Uterus (tissue), 4 donors: Measurements from ENCODE around the gene TP53I11. TPM values are rescaled to one million over a fixed set of nuclear protein-coding genes. Genes with fewer than 3 reads are reported as not detected.

ENCODE experiments used
- DNase-seq, 2 donors: peaks; one replicate each; pipeline ENCODE4 v3.0.0-alpha.2; 2019 to 2020
- H3K27ac ChIP-seq, 2 donors: fragments of 200-600 bp; sonication (generic); 1 replicate in 1 of 2; 2 replicates in 1 of 2; pipeline ENCODE4 v1.5.1; 2016 to 2018
- H3K27me3 ChIP-seq, 2 donors: fragments of 200-600 bp; sonication (generic); one replicate each; pipeline ENCODE4 v1.5.1; 2018 to 2019; ENCODE audit warnings: control low read depth in 1 of 2
- H3K36me3 ChIP-seq, 2 donors: fragments of 200-600 bp; sonication (generic); one replicate each; pipeline ENCODE4 v1.5.1; 2019; ENCODE audit warnings: control low read depth in 1 of 2
- H3K4me1 ChIP-seq, 2 donors: fragments of 200-600 bp; sonication (generic); one replicate each; pipeline ENCODE4 v1.5.1; 2018 to 2019; ENCODE audit warnings: control low read depth in 1 of 2
- H3K4me3 ChIP-seq, 2 donors: fragments of 200-600 bp; sonication (generic); 1 replicate in 1 of 2; 2 replicates in 1 of 2; pipeline ENCODE4 v1.5.1; 2018 to 2019; ENCODE audit warnings: mild to moderate bottlenecking in 1 of 2
- H3K9me3 ChIP-seq, 2 donors: fragments of 200-600 bp; sonication (generic); one replicate each; pipeline ENCODE4 v1.5.1; 2019; ENCODE audit warnings: control low read depth in 1 of 2
- POLR2A ChIP-seq, 2 donors: fragments of 450-650 bp; IDR thresholded peaks; one replicate each; pipeline ENCODE4 v1.6.1; 2016; ENCODE audit warnings: antibody characterized with exemption in 2 of 2, mild to moderate bottlenecking in 1 of 2, moderate library complexity in 1 of 2
- intact Hi-C: fragments of 100-400 bp; cut with DNase I; formaldehyde crosslinking; loops from one replicate; pipeline ENCODE4 v1.15.1; 2023; ENCODE audit warnings: low total_unique reads
- total RNA-seq, 4 donors: library from RNA; depleted of rRNA in 3 of 4; stranded (reverse); fragments of >200 nt in 3 of 4; gene quantifications; one replicate each; pipeline versions ENCODE4 v1.1.0 to v1.2.4, GENCODE V29; 2014 to 2023
- TF ChIP-seq, protein P1 (sequence below), 4 experiments: fragments of 200-600 bp in 2 of 4; fragments of 450-650 bp in 2 of 4; sonication (generic) in 2 of 4; IDR thresholded peaks; one replicate each; pipeline ENCODE4 v1.5.1; 2016 to 2019; ENCODE audit warnings: antibody characterized with exemption in 4 of 4, mild to moderate bottlenecking in 2 of 4, moderate library complexity in 1 of 4
- donor health status: DM: yes; HTN: yes; CAD: no.

The TP53I11 gene
- total RNA-seq, 4 donors from 2014 or later: 3.8 to 53.9 (median 17.5) TPM

DNA sequence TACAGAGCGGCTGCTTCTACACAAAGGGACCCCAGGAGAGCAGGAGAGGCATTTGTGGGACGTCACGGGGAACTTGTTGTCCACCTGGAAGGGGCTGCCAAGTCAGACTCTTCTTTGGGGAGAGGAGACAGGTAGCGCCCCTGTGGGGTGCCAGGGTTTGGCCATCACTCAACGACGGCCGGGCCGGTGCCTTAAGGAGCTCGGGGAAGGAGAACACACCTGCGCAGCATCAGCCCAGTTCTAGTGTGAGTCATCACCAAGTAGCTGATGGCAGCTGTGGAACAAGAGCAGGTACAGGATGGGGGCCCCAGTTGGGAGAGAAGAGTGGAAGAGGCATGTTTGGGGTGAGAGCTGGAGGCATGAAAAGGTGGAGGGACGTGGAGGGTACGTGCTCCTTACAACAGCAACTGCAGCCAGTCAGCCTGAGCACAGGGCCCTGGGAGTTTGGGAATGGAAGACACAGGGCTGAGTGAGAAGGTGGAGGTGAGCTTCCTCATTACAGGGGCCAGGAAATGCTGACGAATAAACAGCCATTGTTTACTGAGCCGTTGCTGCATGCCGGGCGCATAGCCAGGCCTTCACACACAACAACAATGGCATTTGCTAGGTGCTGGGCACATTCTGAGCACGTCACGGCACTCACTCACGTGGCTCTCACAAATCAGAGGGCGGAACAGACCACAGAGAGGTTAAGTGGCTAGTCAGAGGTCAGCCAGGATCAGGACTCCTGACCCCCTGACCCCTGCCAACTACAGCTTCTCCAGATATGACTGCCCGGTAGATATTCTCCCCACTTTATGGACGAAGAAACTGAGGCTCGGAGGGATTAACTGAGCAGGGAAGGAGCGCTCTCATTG lies 29.1 kb upstream of the TP53I11 start:
- H3K27me3 ChIP-seq: no peaks in the 10 kb centered on the region
- no peak for DNase-seq
- no peak overlapping the region for H3K27ac ChIP-seq
- H3K4me1 ChIP-seq: no peaks in the 10 kb centered on the region
- H3K4me3 ChIP-seq: no peak overlapping the region
- H3K9me3 ChIP-seq: no peaks in the 10 kb centered on the region
- intact Hi-C loops: no loop called here
- no peaks in the 10 kb centered on the region for H3K36me3 ChIP-seq
- TF ChIP-seq, protein P1, sequence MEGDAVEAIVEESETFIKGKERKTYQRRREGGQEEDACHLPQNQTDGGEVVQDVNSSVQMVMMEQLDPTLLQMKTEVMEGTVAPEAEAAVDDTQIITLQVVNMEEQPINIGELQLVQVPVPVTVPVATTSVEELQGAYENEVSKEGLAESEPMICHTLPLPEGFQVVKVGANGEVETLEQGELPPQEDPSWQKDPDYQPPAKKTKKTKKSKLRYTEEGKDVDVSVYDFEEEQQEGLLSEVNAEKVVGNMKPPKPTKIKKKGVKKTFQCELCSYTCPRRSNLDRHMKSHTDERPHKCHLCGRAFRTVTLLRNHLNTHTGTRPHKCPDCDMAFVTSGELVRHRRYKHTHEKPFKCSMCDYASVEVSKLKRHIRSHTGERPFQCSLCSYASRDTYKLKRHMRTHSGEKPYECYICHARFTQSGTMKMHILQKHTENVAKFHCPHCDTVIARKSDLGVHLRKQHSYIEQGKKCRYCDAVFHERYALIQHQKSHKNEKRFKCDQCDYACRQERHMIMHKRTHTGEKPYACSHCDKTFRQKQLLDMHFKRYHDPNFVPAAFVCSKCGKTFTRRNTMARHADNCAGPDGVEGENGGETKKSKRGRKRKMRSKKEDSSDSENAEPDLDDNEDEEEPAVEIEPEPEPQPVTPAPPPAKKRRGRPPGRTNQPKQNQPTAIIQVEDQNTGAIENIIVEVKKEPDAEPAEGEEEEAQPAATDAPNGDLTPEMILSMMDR (IDR thresholded peaks at IDR 0.05): no peak
- TF ChIP-seq POLR2A (IDR thresholded peaks at IDR 0.05): no peak

DNA sequence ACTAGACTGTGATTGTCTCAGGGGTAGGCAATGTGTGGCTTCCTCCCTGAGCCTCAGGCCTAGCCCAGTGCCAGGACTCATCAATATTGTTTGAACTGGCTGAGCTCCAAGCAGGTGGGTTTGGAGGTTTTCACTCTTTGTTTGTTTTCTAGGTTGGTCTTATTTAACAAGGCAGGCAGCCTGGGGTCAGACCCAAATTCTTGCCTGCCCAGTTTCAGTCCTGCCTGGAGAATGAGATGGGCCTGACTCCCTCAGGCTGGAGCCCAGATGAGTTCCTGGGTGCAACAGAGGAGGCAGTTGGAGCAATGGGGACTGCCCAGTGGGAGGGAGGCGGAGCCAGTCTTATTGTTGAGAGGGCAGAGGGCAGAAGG lies 28.3 kb upstream of the TP53I11 start:
- intact Hi-C loops: no loop called here
- no peak for TF ChIP-seq POLR2A (IDR thresholded peaks at IDR 0.05)
- TF ChIP-seq, protein P1 (IDR thresholded peaks at IDR 0.05): no peak
- H3K36me3 ChIP-seq: no peaks in the 10 kb centered on the region
- no peaks in the 10 kb centered on the region for H3K9me3 ChIP-seq
- DNase-seq: no peak
- no peak overlapping the region for H3K27ac ChIP-seq
- no peak overlapping the region for H3K4me3 ChIP-seq
- H3K4me1 ChIP-seq: no peaks in the 10 kb centered on the region
- H3K27me3 ChIP-seq: no peaks in the 10 kb centered on the region

DNA sequence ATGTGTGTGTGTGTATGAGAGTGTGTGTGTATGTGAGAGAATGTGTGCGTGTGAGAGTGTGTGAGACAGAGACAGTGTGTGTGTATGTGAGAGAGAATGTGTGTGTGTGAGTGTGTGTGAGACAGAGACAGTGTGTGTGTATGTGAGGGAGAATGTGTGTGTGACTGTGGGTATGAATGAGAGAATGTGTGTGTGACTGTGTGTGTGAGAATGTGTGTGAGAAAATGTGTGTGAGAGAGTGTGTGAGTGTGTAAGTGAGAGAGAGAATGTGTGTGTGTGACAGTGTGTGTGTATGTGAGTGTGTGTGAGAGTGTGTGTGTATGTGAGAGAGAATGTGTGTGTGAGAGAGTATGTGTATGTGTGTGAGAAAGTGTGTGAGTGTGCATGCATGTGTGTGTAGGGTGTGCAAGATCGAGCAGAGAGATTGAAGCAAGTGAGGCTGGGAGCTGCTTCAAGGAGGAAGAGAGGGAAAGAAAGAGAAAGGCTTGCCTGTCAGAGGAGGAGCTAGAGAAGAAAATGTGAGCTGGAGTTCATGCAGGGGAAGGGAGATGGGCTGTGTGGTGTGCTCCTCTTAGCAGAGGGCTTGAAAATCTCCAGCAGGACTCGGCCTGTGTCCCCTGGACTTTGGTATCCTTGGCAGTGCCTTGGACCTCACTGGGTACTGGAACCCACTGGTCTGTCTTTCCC lies 27.7 kb upstream of the TP53I11 start:
- no peak for DNase-seq

DNA sequence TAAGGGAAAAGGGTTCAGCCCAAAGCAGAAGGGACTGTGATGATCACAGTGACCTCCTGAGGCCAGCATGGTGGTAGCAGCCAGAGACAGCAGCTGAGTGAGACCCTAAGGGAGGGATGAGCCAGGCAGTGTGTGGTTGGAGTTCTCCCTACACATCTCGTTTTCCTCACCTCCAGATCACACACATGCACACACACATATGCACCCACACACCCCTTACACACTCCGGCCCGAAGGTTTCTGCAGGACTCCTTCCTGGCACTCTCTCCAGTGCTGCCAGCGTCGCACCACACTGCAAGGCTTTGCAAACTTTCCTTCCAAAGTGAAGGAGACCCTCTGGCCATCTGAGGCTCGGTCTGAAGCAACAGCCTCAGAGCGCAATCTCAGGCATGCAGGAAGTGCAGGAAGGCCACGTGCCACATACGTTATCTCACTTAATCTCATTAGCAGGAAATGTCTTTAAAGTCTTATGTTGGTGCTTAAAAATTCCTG lies 26.9 kb upstream of the TP53I11 start:
- TF ChIP-seq, protein P1 (IDR thresholded peaks at IDR 0.05): no peak
- no peak for TF ChIP-seq POLR2A (IDR thresholded peaks at IDR 0.05)

More for the DNA sequence above, 27.7 kb upstream of the TP53I11 start:
- Histone ChIP-seq H3K27me3 (no peaks in the 10 kb centered on the region), H3K4me3 (no peak overlapping the region), H3K36me3 (no peaks in the 10 kb centered on the region), H3K9me3 (no peaks in the 10 kb centered on the region), H3K4me1 (no peaks in the 10 kb centered on the region), H3K27ac (no peak overlapping the region)
- TF ChIP-seq, protein P1 (IDR thresholded peaks at IDR 0.05): no peak
- no peak for TF ChIP-seq POLR2A (IDR thresholded peaks at IDR 0.05)
- intact Hi-C loops: no loop called here

DNA sequence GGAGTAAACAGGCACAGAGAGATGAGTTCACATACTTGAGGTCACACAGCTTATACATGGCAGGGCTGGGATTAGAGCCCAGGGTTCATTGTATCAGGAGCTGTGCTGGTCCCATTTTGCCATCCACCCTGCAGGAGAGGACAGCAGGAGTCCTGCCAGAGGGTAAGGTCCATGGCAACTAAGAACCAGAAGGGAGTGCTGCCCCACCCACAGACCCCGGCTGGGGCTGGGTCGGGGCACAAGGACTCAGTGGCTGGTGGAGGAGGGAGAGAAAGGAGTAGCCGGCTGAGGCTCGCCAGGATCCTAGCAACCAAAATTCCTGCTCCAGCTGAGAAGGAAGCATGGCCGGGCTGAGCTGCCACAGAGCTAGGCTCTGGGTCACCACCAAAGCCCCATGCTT lies 25.9 kb upstream of the TP53I11 start:
- H3K27ac ChIP-seq: no peak overlapping the region
- DNase-seq: no peak
- no peak overlapping the region for H3K4me3 ChIP-seq
- H3K9me3 ChIP-seq: no peaks in the 10 kb centered on the region
- TF ChIP-seq, protein P1 (IDR thresholded peaks at IDR 0.05): no peak
- TF ChIP-seq POLR2A (IDR thresholded peaks at IDR 0.05): no peak
- H3K27me3 ChIP-seq: no peaks in the 10 kb centered on the region
- H3K4me1 ChIP-seq: no peaks in the 10 kb centered on the region
- intact Hi-C loops: no loop called here
- H3K36me3 ChIP-seq: no peaks in the 10 kb centered on the region

More for the DNA sequence above, 26.9 kb upstream of the TP53I11 start:
- intact Hi-C loops: no loop called here
- no peaks in the 10 kb centered on the region for H3K9me3 ChIP-seq
- no peak overlapping the region for H3K4me3 ChIP-seq
- no peaks in the 10 kb centered on the region for H3K4me1 ChIP-seq
- H3K27ac ChIP-seq: no peak overlapping the region
- no peaks in the 10 kb centered on the region for H3K27me3 ChIP-seq
- H3K36me3 ChIP-seq: no peaks in the 10 kb centered on the region
- DNase-seq: no peak
